ENCODE data around the gene ABCB6.

The ABCB6 gene

GRCh38 chr2:219249203-219249980, 30.6 kb upstream of the ABCB6 start:
- Histone ChIP-seq H3K4me3 (ENCODE audit: insufficient read length, low read depth) (peak overlapping the region; percentile 1), H3K9me3 (ENCODE audit: insufficient read depth, low read length) (no peaks in the 10 kb centered on the region), H3K9ac (ENCODE audit: insufficient read length, low read depth) (peak overlapping the region; percentile 46), H3K4me1 (ENCODE audit: insufficient read depth, insufficient read length) (peaks cover 27% of the 10 kb centered on the region), H3K27me3 (ENCODE audit: insufficient read depth, insufficient read length) (peaks cover 30% of the 10 kb centered on the region), H3K36me3 (ENCODE audit: insufficient read depth, insufficient read length, low read length) (peaks cover 52% of the 10 kb centered on the region)
- DNase-seq (ENCODE audit: low read depth, low spot score): no peak
- TF ChIP-seq SUZ12 (IDR thresholded peaks at IDR 0.05; ENCODE audit: extremely low read depth, insufficient read depth, insufficient read length) (no peak), ZNF274 (IDR thresholded peaks at IDR 0.05; ENCODE audit: low read depth, low read length) (no peak), YY1 (IDR thresholded peaks at IDR 0.05; ENCODE audit: insufficient read depth, insufficient read length) (no peak)

- Histone ChIP-seq H3K4me1 (ENCODE audit: insufficient read depth, insufficient read length) (peaks cover 23% of the 10 kb centered on the region), H3K9ac (ENCODE audit: insufficient read length, low read depth) (peak overlapping the region; percentile 46)
Observed at GRCh38 chr2:219248845-219249202, 30.1 kb upstream of the ABCB6 start.

GRCh38 chr2:219247678-219248642, 29.2 kb upstream of the ABCB6 start:
- Histone ChIP-seq H3K9ac (ENCODE audit: insufficient read length, low read depth) (no peak overlapping the region), H3K27me3 (ENCODE audit: insufficient read depth, insufficient read length) (peaks cover 16% of the 10 kb centered on the region), H3K36me3 (ENCODE audit: insufficient read depth, insufficient read length, low read length) (peaks cover 52% of the 10 kb centered on the region), H3K9me3 (ENCODE audit: insufficient read depth, low read length) (no peaks in the 10 kb centered on the region), H3K4me3 (ENCODE audit: insufficient read length, low read depth) (no peak overlapping the region), H3K4me1 (ENCODE audit: insufficient read depth, insufficient read length) (peaks cover 23% of the 10 kb centered on the region)
- TF ChIP-seq SUZ12 (IDR thresholded peaks at IDR 0.05; ENCODE audit: extremely low read depth, insufficient read depth, insufficient read length) (no peak), YY1 (IDR thresholded peaks at IDR 0.05; ENCODE audit: insufficient read depth, insufficient read length) (no peak), ZNF274 (IDR thresholded peaks at IDR 0.05; ENCODE audit: low read depth, low read length) (no peak)
- DNase-seq (ENCODE audit: low read depth, low spot score): no peak

More at GRCh38 chr2:219248845-219249202, 30.1 kb upstream of the ABCB6 start:
- DNase-seq (ENCODE audit: low read depth, low spot score): no peak
- no peak overlapping the region for H3K4me3 ChIP-seq (ENCODE audit: insufficient read length, low read depth)
- TF ChIP-seq SUZ12 (IDR thresholded peaks at IDR 0.05; ENCODE audit: extremely low read depth, insufficient read depth, insufficient read length): no peak
- no peak for TF ChIP-seq YY1 (IDR thresholded peaks at IDR 0.05; ENCODE audit: insufficient read depth, insufficient read length)
- no peak for TF ChIP-seq ZNF274 (IDR thresholded peaks at IDR 0.05; ENCODE audit: low read depth, low read length)
- H3K36me3 ChIP-seq (ENCODE audit: insufficient read depth, insufficient read length, low read length): peaks cover 52% of the 10 kb centered on the region
- H3K9me3 ChIP-seq (ENCODE audit: insufficient read depth, low read length): no peaks in the 10 kb centered on the region
- H3K27me3 ChIP-seq (ENCODE audit: insufficient read depth, insufficient read length): peaks cover 25% of the 10 kb centered on the region

GRCh38 chr2:219246559-219246958, 27.8 kb upstream of the ABCB6 start:
- no peak overlapping the region for H3K4me3 ChIP-seq (ENCODE audit: insufficient read length, low read depth)
- peaks cover 52% of the 10 kb centered on the region for H3K36me3 ChIP-seq (ENCODE audit: insufficient read depth, insufficient read length, low read length)

GRCh38 chr2:219245899-219246230, 27.1 kb upstream of the ABCB6 start:
- DNase-seq (ENCODE audit: low read depth, low spot score): no peak
- H3K36me3 ChIP-seq (ENCODE audit: insufficient read depth, insufficient read length, low read length): peaks cover 45% of the 10 kb centered on the region
- TF ChIP-seq SUZ12 (IDR thresholded peaks at IDR 0.05; ENCODE audit: extremely low read depth, insufficient read depth, insufficient read length) (no peak), ZNF274 (IDR thresholded peaks at IDR 0.05; ENCODE audit: low read depth, low read length) (no peak), YY1 (IDR thresholded peaks at IDR 0.05; ENCODE audit: insufficient read depth, insufficient read length) (no peak)
- H3K4me3 ChIP-seq (ENCODE audit: insufficient read length, low read depth): peak overlapping the region; percentile 97
- peak overlapping the region; percentile 98 for H3K9ac ChIP-seq (ENCODE audit: insufficient read length, low read depth)
- H3K4me1 ChIP-seq (ENCODE audit: insufficient read depth, insufficient read length): peaks cover 14% of the 10 kb centered on the region
- no peaks in the 10 kb centered on the region for H3K9me3 ChIP-seq (ENCODE audit: insufficient read depth, low read length)
- H3K27me3 ChIP-seq (ENCODE audit: insufficient read depth, insufficient read length): no peaks in the 10 kb centered on the region

More at GRCh38 chr2:219246559-219246958, 27.8 kb upstream of the ABCB6 start:
- Histone ChIP-seq H3K27me3 (ENCODE audit: insufficient read depth, insufficient read length) (peaks cover 2% of the 10 kb centered on the region), H3K9ac (ENCODE audit: insufficient read length, low read depth) (no peak overlapping the region), H3K9me3 (ENCODE audit: insufficient read depth, low read length) (no peaks in the 10 kb centered on the region), H3K4me1 (ENCODE audit: insufficient read depth, insufficient read length) (peaks cover 14% of the 10 kb centered on the region)
- TF ChIP-seq SUZ12 (IDR thresholded peaks at IDR 0.05; ENCODE audit: extremely low read depth, insufficient read depth, insufficient read length): no peak
- no peak for TF ChIP-seq ZNF274 (IDR thresholded peaks at IDR 0.05; ENCODE audit: low read depth, low read length)
- TF ChIP-seq YY1 (IDR thresholded peaks at IDR 0.05; ENCODE audit: insufficient read depth, insufficient read length): no peak
- DNase-seq (ENCODE audit: low read depth, low spot score): no peak

GRCh38 chr2:219245148-219245898, 26.6 kb upstream of the ABCB6 start, which contains the start of the genes GLB1L and STK16:
Gene GLB1L, minus strand, starts transcription at chr2:219245444. Its CDS starts 1,871 bp downstream, at chr2:219243573.
Gene STK16, plus strand, starts transcription at chr2:219245479. Its CDS starts 521 bp downstream, at chr2:219246000.
- H3K9ac ChIP-seq (ENCODE audit: insufficient read length, low read depth): peak within 1 kb of the TSS; percentile 98
- peaks cover 40% of the 10 kb centered on the region for H3K36me3 ChIP-seq (ENCODE audit: insufficient read depth, insufficient read length, low read length)
- peak; percentile 90 for DNase-seq (ENCODE audit: low read depth, low spot score)
- peak within 1 kb of the TSS; percentile 97 for H3K4me3 ChIP-seq (ENCODE audit: insufficient read length, low read depth)
- H3K4me1 ChIP-seq (ENCODE audit: insufficient read depth, insufficient read length): peaks cover 14% of the 10 kb centered on the region
- TF ChIP-seq SUZ12 (IDR thresholded peaks at IDR 0.05; ENCODE audit: extremely low read depth, insufficient read depth, insufficient read length): no peak
- no peak for TF ChIP-seq ZNF274 (IDR thresholded peaks at IDR 0.05; ENCODE audit: low read depth, low read length)
- no peak for TF ChIP-seq YY1 (IDR thresholded peaks at IDR 0.05; ENCODE audit: insufficient read depth, insufficient read length)
- no peaks in the 10 kb centered on the region for H3K27me3 ChIP-seq (ENCODE audit: insufficient read depth, insufficient read length)
- H3K9me3 ChIP-seq (ENCODE audit: insufficient read depth, low read length): no peaks in the 10 kb centered on the region
